ENCODE data around the gene EFNA2. TPM values are rescaled to one million over a fixed set of nuclear protein-coding genes. Genes with fewer than 3 reads are reported as not detected.

The EFNA2 gene
- total RNA-seq, 2 experiments from 2014 or later = not detected

DNA sequence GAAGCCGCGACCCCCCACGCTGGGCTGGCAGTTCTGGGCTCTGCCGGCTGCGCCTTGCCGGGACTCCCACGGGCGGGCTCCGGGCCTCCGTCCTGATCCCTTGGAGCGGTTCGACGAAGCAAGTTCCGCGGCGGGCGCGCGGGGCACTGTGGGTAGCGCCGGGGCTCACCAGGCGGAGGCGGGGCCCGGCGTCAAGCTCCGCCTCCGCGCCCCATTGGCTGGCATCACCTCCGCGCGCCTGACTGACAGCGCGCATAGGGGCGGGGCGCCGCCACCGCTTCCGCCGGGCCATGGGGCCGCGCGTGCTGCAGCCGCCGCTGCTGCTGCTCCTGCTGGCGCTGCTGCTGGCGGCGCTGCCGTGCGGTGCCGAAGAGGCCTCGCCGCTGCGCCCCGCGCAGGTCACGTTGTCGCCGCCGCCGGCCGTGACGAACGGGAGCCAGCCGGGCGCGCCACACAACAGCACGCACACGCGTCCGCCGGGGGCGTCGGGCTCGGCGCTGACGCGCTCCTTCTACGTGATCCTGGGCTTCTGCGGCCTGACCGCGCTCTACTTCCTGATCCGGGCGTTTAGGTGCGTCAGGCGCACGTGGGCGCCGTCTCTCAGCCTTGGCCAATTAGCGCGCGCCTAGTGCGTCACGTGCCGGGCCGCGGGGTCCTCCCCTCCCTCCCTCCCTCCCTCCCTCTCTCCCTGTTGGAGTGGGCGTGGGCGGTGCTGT is 10.3 kb upstream of the EFNA2 start, which contains the start of gene FAM174C:
Gene FAM174C, plus strand, starts transcription at position 271 of the 716 bp plus-strand sequence. Its CDS starts 20 bp downstream, at position 291.
- Mint-ChIP-seq H3K4me1 (ENCODE audit: low read depth) (peaks cover 50% of the 10 kb centered on the region), H3K9me3 (no peaks in the 10 kb centered on the region), H3K27me3 (no peaks in the 10 kb centered on the region), H3K36me3 (ENCODE audit: low read depth) (peaks cover 69% of the 10 kb centered on the region), H3K4me3 (peak within 1 kb of the TSS; percentile 88), H3K27ac (peak within 1 kb of the TSS; percentile 98)
- ATAC-seq (peak; percentile 87), DNase-seq (peak; percentile 99)
- ChIA-PET POLR2A (interaction anchor here (1.0 to 1.2 kb wide), 5 partner anchors 9 to 73 kb away, joined by 3 to 8 read pairs (median 4); no protein-coding TSS in a partner anchor), CTCF (interaction anchor here (0.9 to 5.6 kb wide), 3 partner anchors 9 to 98 kb away, joined by 3 to 65 read pairs (median 8); no protein-coding TSS in a partner anchor)
- intact Hi-C loops (cut with micrococcal nuclease) = loop anchor here (10.0 kb wide), 1 partner anchor 89 kb away; no protein-coding TSS in a partner anchor
- TF ChIP-seq, protein P1, sequence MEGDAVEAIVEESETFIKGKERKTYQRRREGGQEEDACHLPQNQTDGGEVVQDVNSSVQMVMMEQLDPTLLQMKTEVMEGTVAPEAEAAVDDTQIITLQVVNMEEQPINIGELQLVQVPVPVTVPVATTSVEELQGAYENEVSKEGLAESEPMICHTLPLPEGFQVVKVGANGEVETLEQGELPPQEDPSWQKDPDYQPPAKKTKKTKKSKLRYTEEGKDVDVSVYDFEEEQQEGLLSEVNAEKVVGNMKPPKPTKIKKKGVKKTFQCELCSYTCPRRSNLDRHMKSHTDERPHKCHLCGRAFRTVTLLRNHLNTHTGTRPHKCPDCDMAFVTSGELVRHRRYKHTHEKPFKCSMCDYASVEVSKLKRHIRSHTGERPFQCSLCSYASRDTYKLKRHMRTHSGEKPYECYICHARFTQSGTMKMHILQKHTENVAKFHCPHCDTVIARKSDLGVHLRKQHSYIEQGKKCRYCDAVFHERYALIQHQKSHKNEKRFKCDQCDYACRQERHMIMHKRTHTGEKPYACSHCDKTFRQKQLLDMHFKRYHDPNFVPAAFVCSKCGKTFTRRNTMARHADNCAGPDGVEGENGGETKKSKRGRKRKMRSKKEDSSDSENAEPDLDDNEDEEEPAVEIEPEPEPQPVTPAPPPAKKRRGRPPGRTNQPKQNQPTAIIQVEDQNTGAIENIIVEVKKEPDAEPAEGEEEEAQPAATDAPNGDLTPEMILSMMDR (IDR thresholded peaks at IDR 0.05) = no peak

DNA sequence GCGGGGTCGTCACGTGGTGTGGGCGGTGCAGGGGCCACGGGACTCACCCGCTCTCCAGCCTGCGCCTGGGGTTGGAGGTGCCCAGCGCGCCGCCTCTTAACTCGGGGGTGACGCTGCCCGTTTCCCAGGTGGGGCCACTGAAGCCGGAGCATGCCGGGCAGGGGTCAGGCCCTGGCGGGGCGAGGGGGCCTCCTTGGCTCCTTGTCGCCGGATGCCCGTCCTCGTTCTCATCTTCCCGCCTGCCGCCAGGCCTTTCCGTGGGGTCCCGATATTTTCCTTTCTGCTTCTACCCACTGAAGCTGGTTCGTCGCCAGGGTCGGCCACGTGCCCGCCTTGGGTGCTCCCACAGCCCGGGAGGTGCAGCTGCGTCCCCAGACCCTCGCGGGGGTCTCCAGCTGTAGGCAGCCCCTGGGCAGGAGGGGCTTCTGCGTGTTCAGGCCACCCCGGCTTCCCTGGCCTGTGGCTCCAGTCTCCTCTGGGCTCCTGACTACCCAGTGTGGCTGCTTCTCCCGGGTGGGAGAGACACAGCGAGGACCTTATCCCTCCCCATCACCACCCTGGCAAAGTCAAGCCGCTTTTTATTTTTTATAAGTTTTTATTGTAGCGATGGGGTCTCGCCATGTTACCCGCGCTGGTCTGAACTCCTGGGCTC is 9.6 kb upstream of the EFNA2 start:
- DNase-seq (no peak), ATAC-seq (no peak)
- TF ChIP-seq, protein P1 (IDR thresholded peaks at IDR 0.05) = no peak
- POLR2A ChIA-PET = interaction anchor here (1.0 to 1.2 kb wide), 2 partner anchors 9 to 73 kb away, joined by 3 to 4 read pairs; no protein-coding TSS in a partner anchor
- Mint-ChIP-seq H3K4me1 (ENCODE audit: low read depth) (peaks cover 44% of the 10 kb centered on the region), H3K27me3 (no peaks in the 10 kb centered on the region), H3K9me3 (no peaks in the 10 kb centered on the region), H3K4me3 (peak overlapping the region; percentile 88), H3K27ac (peak overlapping the region; percentile 98), H3K36me3 (ENCODE audit: low read depth) (peaks cover 63% of the 10 kb centered on the region)
- CTCF ChIA-PET = interaction anchor here (5.6 kb wide), 1 partner anchor 32 kb away, joined by 65 read pairs; no protein-coding TSS in a partner anchor
- intact Hi-C loops (cut with micrococcal nuclease) = loop anchor here (10.0 kb wide), 1 partner anchor 89 kb away; no protein-coding TSS in a partner anchor

DNA sequence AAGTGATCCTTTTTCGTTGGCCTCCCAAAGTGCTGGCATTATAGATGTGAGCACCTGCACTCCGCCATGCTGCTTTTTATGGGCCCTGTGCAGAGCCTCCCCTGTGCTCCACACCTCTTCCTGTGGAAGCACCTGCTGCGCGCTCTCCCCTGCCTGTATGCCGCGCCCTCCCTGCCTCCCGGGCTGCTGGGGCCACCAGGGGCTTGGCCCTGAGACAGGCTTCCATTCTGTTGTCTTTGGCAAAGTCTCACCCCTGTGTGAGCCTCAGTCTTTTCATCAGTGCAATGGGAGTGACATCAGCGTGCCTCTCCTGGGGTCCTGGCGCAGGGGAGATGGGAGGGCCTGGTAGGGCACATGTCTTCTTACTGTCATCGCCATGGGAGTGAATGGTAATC is 9.0 kb upstream of the EFNA2 start:
- Mint-ChIP-seq H3K27ac (peak overlapping the region; percentile 98), H3K4me1 (ENCODE audit: low read depth) (peaks cover 39% of the 10 kb centered on the region), H3K27me3 (no peaks in the 10 kb centered on the region), H3K36me3 (ENCODE audit: low read depth) (peaks cover 58% of the 10 kb centered on the region), H3K4me3 (peak overlapping the region; percentile 88), H3K9me3 (no peaks in the 10 kb centered on the region)
- CTCF ChIA-PET = interaction anchor here (1.2 to 5.6 kb wide), 2 partner anchors 32 to 87 kb away, joined by 3 to 65 read pairs; no protein-coding TSS in a partner anchor
- POLR2A ChIA-PET = interaction anchor here (1.2 kb wide), 1 partner anchor 33 kb away, joined by 5 read pairs; no protein-coding TSS in a partner anchor
- ATAC-seq (no peak), DNase-seq (peak; percentile 63)
- TF ChIP-seq, protein P1 (IDR thresholded peaks at IDR 0.05) = no peak
- intact Hi-C loops (cut with micrococcal nuclease) = loop anchor here (10.0 kb wide), 1 partner anchor 88 kb away; no protein-coding TSS in a partner anchor

DNA sequence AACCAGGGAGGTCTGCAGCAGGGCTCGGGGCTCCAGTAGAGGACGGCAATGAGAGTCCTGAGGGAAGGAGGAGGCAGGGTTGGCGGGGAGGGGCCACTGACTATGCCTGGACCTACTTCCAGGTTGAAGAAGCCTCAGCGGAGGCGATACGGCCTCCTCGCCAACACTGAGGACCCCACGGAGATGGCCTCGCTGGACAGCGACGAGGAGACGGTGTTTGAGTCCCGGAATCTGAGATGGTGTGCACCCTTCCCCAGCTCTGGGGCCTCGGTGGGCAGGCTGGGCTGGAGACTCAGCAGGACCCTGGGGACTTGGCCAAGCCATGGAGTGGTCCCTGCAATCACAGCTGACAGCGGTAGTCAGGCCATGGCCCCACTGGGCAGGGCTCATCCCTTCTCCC is 8.6 kb upstream of the EFNA2 start:
- H3K27ac Mint-ChIP-seq = peak overlapping the region; percentile 98
- POLR2A ChIA-PET = interaction anchor here (1.2 kb wide), 1 partner anchor 33 kb away, joined by 5 read pairs; no protein-coding TSS in a partner anchor
- ATAC-seq (no peak), DNase-seq (no peak)
- peak overlapping the region; percentile 88 for H3K4me3 Mint-ChIP-seq
- no peaks in the 10 kb centered on the region for H3K9me3 Mint-ChIP-seq
- TF ChIP-seq, protein P1 (IDR thresholded peaks at IDR 0.05) = no peak
- no peaks in the 10 kb centered on the region for H3K27me3 Mint-ChIP-seq
- CTCF ChIA-PET = interaction anchor here (1.2 to 4.3 kb wide), 2 partner anchors 32 to 87 kb away, joined by 3 to 26 read pairs; no protein-coding TSS in a partner anchor
- H3K4me1 Mint-ChIP-seq (ENCODE audit: low read depth) = peaks cover 34% of the 10 kb centered on the region
- intact Hi-C loops (cut with micrococcal nuclease) = loop anchor here (10.0 kb wide), 1 partner anchor 88 kb away; no protein-coding TSS in a partner anchor
- peaks cover 54% of the 10 kb centered on the region for H3K36me3 Mint-ChIP-seq (ENCODE audit: low read depth)

Measured in activated CD8-positive, alpha-beta T cell treated with anti-CD3 and anti-CD28 coated beads for 36 hours (primary cell).